ENCODE measurements around the gene IRAG1.

The IRAG1 gene

DNA sequence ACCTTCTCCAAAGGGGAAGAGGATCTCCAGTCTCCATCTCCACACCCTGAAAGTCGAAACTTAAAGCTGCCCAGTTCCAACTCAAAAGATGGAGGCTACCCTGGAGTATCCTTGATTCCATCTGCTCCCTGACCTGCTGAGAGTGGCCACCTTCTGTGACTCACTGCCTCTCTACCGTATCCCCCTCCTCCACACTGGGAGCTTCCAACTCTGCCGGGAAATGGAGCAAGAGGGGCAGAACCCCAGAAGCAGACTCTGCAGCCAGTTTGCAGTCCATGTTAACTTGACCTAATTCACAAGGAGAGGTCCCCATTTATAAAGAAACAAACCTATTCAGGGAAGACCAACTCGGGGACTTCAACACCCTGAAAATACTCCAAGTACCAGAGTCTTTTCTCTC is 22.0 kb upstream of the IRAG1 start:
- H3K4me1 ChIP-seq, result no peaks in the 10 kb centered on the region
- no peaks in the 10 kb centered on the region for H3K27me3 ChIP-seq
- H3K36me3 ChIP-seq, result no peaks in the 10 kb centered on the region
- DNase-seq, result no peak
- no peak overlapping the region for H3K4me3 ChIP-seq (ENCODE audit: low read depth, low read length)
- TF ChIP-seq, protein P1, sequence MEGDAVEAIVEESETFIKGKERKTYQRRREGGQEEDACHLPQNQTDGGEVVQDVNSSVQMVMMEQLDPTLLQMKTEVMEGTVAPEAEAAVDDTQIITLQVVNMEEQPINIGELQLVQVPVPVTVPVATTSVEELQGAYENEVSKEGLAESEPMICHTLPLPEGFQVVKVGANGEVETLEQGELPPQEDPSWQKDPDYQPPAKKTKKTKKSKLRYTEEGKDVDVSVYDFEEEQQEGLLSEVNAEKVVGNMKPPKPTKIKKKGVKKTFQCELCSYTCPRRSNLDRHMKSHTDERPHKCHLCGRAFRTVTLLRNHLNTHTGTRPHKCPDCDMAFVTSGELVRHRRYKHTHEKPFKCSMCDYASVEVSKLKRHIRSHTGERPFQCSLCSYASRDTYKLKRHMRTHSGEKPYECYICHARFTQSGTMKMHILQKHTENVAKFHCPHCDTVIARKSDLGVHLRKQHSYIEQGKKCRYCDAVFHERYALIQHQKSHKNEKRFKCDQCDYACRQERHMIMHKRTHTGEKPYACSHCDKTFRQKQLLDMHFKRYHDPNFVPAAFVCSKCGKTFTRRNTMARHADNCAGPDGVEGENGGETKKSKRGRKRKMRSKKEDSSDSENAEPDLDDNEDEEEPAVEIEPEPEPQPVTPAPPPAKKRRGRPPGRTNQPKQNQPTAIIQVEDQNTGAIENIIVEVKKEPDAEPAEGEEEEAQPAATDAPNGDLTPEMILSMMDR (IDR thresholded peaks at IDR 0.05; ENCODE audit: low read depth, low read length), result no peak
- H3K9me3 ChIP-seq, result no peaks in the 10 kb centered on the region

DNA sequence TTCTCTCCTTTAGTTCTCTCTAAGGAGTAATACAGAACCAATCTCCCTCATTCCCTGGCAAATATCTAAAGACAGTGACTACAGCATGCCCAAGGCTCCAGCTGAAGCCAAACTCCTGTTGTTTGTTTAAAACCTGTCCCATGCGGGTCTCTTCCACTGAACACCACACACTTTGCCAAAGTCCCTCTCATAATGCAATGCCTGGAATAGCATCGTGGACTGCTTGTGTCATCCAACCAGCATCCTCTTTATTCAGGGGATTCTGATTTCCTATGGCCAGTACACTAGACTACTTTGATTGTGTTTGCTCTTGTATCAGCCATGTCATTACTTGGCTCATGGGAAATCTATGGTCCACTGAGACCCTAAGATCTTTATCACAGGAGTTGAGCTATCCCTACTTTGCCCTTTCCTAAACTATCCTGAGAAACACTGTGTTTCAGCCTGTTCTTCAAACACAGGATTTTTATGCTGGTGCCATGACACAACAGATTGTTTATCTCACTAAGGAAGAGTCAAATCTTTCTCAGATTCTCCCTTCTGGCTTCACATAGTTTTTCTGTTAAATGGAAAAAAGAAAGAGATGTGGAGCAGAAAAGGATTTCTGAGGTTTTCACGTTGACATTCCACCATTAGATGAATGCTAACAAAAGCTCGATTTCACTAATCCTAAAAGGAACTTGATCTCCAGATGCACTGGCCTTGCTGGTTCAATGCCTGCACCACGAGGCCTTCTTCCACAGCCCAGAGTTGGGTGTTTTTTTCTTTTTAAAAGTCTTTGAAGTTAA is 15.9 kb upstream of the IRAG1 start:
- H3K36me3 ChIP-seq, result no peaks in the 10 kb centered on the region
- H3K4me3 ChIP-seq (ENCODE audit: low read depth, low read length), result no peak overlapping the region
- H3K9me3 ChIP-seq, result no peaks in the 10 kb centered on the region
- H3K27me3 ChIP-seq, result no peaks in the 10 kb centered on the region
- no peaks in the 10 kb centered on the region for H3K4me1 ChIP-seq
- DNase-seq, result no peak
- TF ChIP-seq, protein P1 (IDR thresholded peaks at IDR 0.05; ENCODE audit: low read depth, low read length), result no peak

GRCh38 chr11:10708131-10708530 is 14.6 kb upstream of the IRAG1 start:
- Histone ChIP-seq H3K4me3 (ENCODE audit: low read depth, low read length) (no peak overlapping the region), H3K4me1 (no peaks in the 10 kb centered on the region), H3K27me3 (no peaks in the 10 kb centered on the region), H3K9me3 (no peaks in the 10 kb centered on the region), H3K36me3 (no peaks in the 10 kb centered on the region)
- TF ChIP-seq, protein P1 (IDR thresholded peaks at IDR 0.05; ENCODE audit: low read depth, low read length), result no peak
- no peak for DNase-seq

- no peak for DNase-seq
- Histone ChIP-seq H3K4me3 (ENCODE audit: low read depth, low read length) (no peak overlapping the region), H3K4me1 (no peaks in the 10 kb centered on the region), H3K9me3 (no peaks in the 10 kb centered on the region), H3K27me3 (no peaks in the 10 kb centered on the region), H3K36me3 (no peaks in the 10 kb centered on the region)
- TF ChIP-seq, protein P1 (IDR thresholded peaks at IDR 0.05; ENCODE audit: low read depth, low read length), result no peak
Observed at GRCh38 chr11:10701982-10702381, 8.4 kb upstream of the IRAG1 start.

DNA sequence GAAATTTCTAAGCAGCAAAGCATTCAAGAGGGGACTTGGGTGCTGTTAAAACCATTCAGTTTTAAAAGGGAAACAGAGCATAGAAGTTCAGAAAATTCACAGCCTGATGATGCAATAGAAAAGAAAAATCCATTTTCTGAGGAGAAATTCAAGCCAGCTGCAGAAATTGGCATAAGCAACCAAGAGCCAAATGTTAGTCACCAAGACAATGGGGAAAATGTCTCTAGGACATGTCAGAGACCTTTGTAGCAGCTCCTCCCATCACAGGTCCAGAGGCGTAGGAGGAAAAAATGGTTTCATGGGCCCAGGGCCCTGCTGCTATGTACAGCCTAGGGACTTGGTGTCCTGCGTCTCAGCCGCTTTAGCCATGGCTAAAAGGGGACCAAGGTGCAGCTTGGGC is 5.5 kb upstream of the IRAG1 start:
- no peak overlapping the region for H3K4me3 ChIP-seq (ENCODE audit: low read depth, low read length)
- H3K4me1 ChIP-seq, result no peaks in the 10 kb centered on the region
- TF ChIP-seq, protein P1 (IDR thresholded peaks at IDR 0.05; ENCODE audit: low read depth, low read length), result no peak
- H3K36me3 ChIP-seq, result no peaks in the 10 kb centered on the region
- no peaks in the 10 kb centered on the region for H3K9me3 ChIP-seq
- DNase-seq, result no peak
- H3K27me3 ChIP-seq, result no peaks in the 10 kb centered on the region

- Histone ChIP-seq H3K4me1 (no peaks in the 10 kb centered on the region), H3K4me3 (ENCODE audit: low read depth, low read length) (no peak overlapping the region), H3K36me3 (no peaks in the 10 kb centered on the region), H3K27me3 (no peaks in the 10 kb centered on the region), H3K9me3 (no peaks in the 10 kb centered on the region)
- no peak for DNase-seq
- TF ChIP-seq, protein P1 (IDR thresholded peaks at IDR 0.05; ENCODE audit: low read depth, low read length), result no peak
Observed at GRCh38 chr11:10697323-10697620, 3.7 kb upstream of the IRAG1 start.
